Skeletal muscle tissue (tissue), 4 donors: ENCODE results near the gene TSPAN5. TPM values are rescaled to one million over a fixed set of nuclear protein-coding genes. Genes with fewer than 3 reads are reported as not detected.

ENCODE experiments used
- H3K27ac ChIP-seq: one replicate; pipeline ENCODE4 v1.7.0; 2013; ENCODE audit warnings: mild to moderate bottlenecking, low read depth, low read length, inconsistent platforms
- H3K27me3 ChIP-seq, 3 donors: one replicate each; pipeline ENCODE4 v1.7.0; 2013; ENCODE audit warnings: low read length in 3 of 3; ENCODE audit not compliant: control insufficient read depth in 3 of 3, insufficient read depth in 3 of 3
- H3K36me3 ChIP-seq, 3 donors: one replicate each; pipeline ENCODE4 v1.7.0; 2013; ENCODE audit warnings: low read length in 3 of 3; ENCODE audit not compliant: control insufficient read depth in 3 of 3, insufficient read depth in 3 of 3
- H3K4me1 ChIP-seq, 3 donors: one replicate each; pipeline ENCODE4 v1.7.0; 2013; ENCODE audit warnings: low read length in 3 of 3, mild to moderate bottlenecking in 3 of 3; ENCODE audit not compliant: control insufficient read depth in 3 of 3, insufficient read depth in 3 of 3
- H3K4me3 ChIP-seq, 3 donors: one replicate each; pipeline ENCODE4 v1.7.0; 2013; ENCODE audit warnings: low read length in 3 of 3
- H3K9ac ChIP-seq, 3 donors: one replicate each; pipeline ENCODE4 v1.7.0; 2013; ENCODE audit warnings: low read length in 3 of 3, mild to moderate bottlenecking in 3 of 3, moderate library complexity in 2 of 3, low read depth in 1 of 3
- H3K9me3 ChIP-seq, 3 donors: one replicate each; pipeline ENCODE4 v1.7.0; 2013; ENCODE audit warnings: low read length in 3 of 3; ENCODE audit not compliant: control insufficient read depth in 3 of 3
- total RNA-seq: library from RNA; depleted of rRNA; stranded (reverse); fragments of >200 nt; gene quantifications from one replicate; pipeline ENCODE4 v1.2.3, GENCODE V29; 2014
- donor health status: Osteomylitis.

TSPAN5 gene
- total RNA-seq, 1 donor from 2014 or later = 11.0 TPM

GRCh38 chr4:98605216-98605615 lies 53.2 kb downstream of the TSPAN5 start:
- Histone ChIP-seq H3K36me3 (no peaks in the 10 kb centered on the region), H3K4me1 (no peaks in the 10 kb centered on the region), H3K9me3 (no peaks in the 10 kb centered on the region), H3K4me3 (no peak overlapping the region), H3K9ac (no peak overlapping the region), H3K27ac (no peak overlapping the region), H3K27me3 (no peaks in the 10 kb centered on the region)

- no peak overlapping the region for H3K4me3 ChIP-seq
- H3K9ac ChIP-seq = no peak overlapping the region
Measured at GRCh38 chr4:98604723-98605122, 53.7 kb downstream of the TSPAN5 start.

GRCh38 chr4:98603683-98604521 lies 54.5 kb downstream of the TSPAN5 start:
- no peaks in the 10 kb centered on the region for H3K4me1 ChIP-seq
- no peaks in the 10 kb centered on the region for H3K27me3 ChIP-seq
- no peaks in the 10 kb centered on the region for H3K36me3 ChIP-seq
- H3K27ac ChIP-seq = no peak overlapping the region
- no peaks in the 10 kb centered on the region for H3K9me3 ChIP-seq
- H3K4me3 ChIP-seq = no peak overlapping the region
- H3K9ac ChIP-seq = no peak overlapping the region

More at GRCh38 chr4:98604723-98605122, 53.7 kb downstream of the TSPAN5 start:
- no peaks in the 10 kb centered on the region for H3K9me3 ChIP-seq
- no peaks in the 10 kb centered on the region for H3K27me3 ChIP-seq
- no peak overlapping the region for H3K27ac ChIP-seq
- H3K4me1 ChIP-seq = no peaks in the 10 kb centered on the region
- H3K36me3 ChIP-seq = no peaks in the 10 kb centered on the region

GRCh38 chr4:98602270-98602669 lies 56.1 kb downstream of the TSPAN5 start:
- no peak overlapping the region for H3K27ac ChIP-seq
- H3K4me1 ChIP-seq = no peaks in the 10 kb centered on the region
- no peaks in the 10 kb centered on the region for H3K36me3 ChIP-seq
- H3K27me3 ChIP-seq = no peaks in the 10 kb centered on the region
- H3K4me3 ChIP-seq = no peak overlapping the region
- H3K9ac ChIP-seq = no peak overlapping the region
- H3K9me3 ChIP-seq = no peaks in the 10 kb centered on the region

GRCh38 chr4:98601708-98602107 lies 56.7 kb downstream of the TSPAN5 start:
- Histone ChIP-seq H3K27me3 (no peaks in the 10 kb centered on the region), H3K9ac (no peak overlapping the region), H3K9me3 (no peaks in the 10 kb centered on the region), H3K4me3 (no peak overlapping the region), H3K27ac (no peak overlapping the region), H3K36me3 (no peaks in the 10 kb centered on the region), H3K4me1 (no peaks in the 10 kb centered on the region)

- no peaks in the 10 kb centered on the region for H3K27me3 ChIP-seq
- H3K9me3 ChIP-seq = no peaks in the 10 kb centered on the region
- H3K4me1 ChIP-seq = no peaks in the 10 kb centered on the region
- H3K27ac ChIP-seq = no peak overlapping the region
- no peak overlapping the region for H3K9ac ChIP-seq
- H3K4me3 ChIP-seq = no peak overlapping the region
- no peaks in the 10 kb centered on the region for H3K36me3 ChIP-seq
Measured at GRCh38 chr4:98599617-98600205, 58.7 kb downstream of the TSPAN5 start.

GRCh38 chr4:98586962-98587354 lies 71.5 kb downstream of the TSPAN5 start:
- no peaks in the 10 kb centered on the region for H3K9me3 ChIP-seq
- H3K4me1 ChIP-seq = no peaks in the 10 kb centered on the region
- H3K4me3 ChIP-seq = no peak overlapping the region
- H3K9ac ChIP-seq = no peak overlapping the region
- no peaks in the 10 kb centered on the region for H3K27me3 ChIP-seq
- no peaks in the 10 kb centered on the region for H3K36me3 ChIP-seq
- H3K27ac ChIP-seq = no peak overlapping the region

- H3K4me1 ChIP-seq = no peaks in the 10 kb centered on the region
- no peak overlapping the region for H3K27ac ChIP-seq
- H3K4me3 ChIP-seq = no peak overlapping the region
- H3K36me3 ChIP-seq = no peaks in the 10 kb centered on the region
- no peak overlapping the region for H3K9ac ChIP-seq
- H3K27me3 ChIP-seq = no peaks in the 10 kb centered on the region
- no peaks in the 10 kb centered on the region for H3K9me3 ChIP-seq
Measured at GRCh38 chr4:98586291-98586961, 72.0 kb downstream of the TSPAN5 start.

- H3K36me3 ChIP-seq = no peaks in the 10 kb centered on the region
- H3K27ac ChIP-seq = no peak overlapping the region
- H3K4me3 ChIP-seq = no peak overlapping the region
- no peak overlapping the region for H3K9ac ChIP-seq
- no peaks in the 10 kb centered on the region for H3K9me3 ChIP-seq
- H3K27me3 ChIP-seq = no peaks in the 10 kb centered on the region
- H3K4me1 ChIP-seq = no peaks in the 10 kb centered on the region
Measured at GRCh38 chr4:98585596-98585995, 72.8 kb downstream of the TSPAN5 start.

- Histone ChIP-seq H3K9me3 (no peaks in the 10 kb centered on the region), H3K27ac (no peak overlapping the region), H3K4me1 (no peaks in the 10 kb centered on the region), H3K9ac (no peak overlapping the region), H3K4me3 (no peak overlapping the region), H3K27me3 (no peaks in the 10 kb centered on the region), H3K36me3 (no peaks in the 10 kb centered on the region)
Measured at GRCh38 chr4:98584265-98584664, 74.1 kb downstream of the TSPAN5 start.
